ENCODE measurements around the gene PDE4B. TPM values are rescaled to one million over a fixed set of nuclear protein-coding genes. Genes with fewer than 3 reads are reported as not detected.

Gene PDE4B
- total RNA-seq, 1 donor from 2014 or later = 1.6 TPM

DNA sequence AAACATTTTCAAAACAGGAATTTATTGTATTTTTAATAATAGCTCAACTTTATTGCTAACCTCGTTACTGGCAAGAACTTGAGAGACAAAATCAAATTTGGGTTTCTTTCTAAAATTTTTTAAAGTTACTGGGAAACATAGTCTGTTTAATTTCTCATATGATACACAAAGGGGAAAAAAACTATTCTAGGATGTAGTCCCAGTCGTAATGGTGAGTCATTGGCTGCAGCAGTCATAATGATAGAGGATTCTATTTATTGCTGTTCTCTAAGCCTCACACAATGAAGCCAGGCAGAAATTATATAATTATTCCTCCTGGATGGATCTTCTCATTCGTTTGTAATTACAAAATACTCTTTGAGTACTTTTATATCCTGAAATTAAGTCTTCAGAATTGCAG, 414.8 kb downstream of the PDE4B start:
- no peak for ATAC-seq

DNA sequence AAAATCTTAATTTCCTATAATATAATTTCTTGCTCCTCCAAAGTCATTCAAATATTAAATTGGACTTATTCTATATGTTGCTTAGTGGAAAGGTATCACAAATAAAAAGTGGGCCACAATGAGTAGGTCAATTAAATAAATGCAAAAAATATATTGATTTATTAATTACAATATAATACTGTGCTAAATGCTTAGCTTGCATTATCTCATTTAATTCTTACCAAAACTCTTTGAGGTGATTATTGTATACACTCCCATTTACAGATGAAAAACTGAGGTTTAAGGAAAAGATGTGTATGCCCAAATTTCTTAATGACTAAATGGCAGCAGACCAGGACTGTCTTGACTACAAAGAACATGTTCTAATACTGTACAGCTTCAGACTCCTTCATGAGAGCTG, 415.9 kb downstream of the PDE4B start:
- ATAC-seq = no peak

DNA sequence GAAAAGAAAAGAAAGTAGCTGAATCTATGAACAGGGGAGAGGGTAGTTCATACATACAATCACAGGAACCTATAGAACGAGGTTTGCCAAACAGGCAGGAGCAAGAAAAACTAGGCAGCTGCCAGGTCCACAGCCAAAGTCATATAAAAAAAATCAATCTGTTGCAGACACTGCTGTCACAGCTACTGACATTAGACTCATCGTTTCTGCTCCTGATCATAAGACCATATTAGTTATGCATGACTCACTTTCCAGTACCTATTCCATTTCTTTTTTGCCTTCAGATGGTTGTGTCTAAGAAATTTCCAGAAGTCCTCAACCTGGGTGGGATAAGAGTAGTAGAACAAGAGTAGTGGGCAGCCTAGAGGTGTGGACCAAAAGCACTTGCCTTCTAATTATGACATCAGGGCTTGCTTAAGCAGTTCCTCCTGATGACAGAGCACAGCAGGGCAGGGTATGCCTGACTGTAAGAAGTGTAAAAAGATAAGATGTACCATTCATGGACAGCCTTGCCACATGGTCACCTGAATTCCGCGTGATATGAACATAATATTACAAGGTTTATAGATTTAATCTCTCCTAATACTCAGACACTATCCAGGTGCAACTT, 418.0 kb downstream of the PDE4B start:
- no peak for ATAC-seq

DNA sequence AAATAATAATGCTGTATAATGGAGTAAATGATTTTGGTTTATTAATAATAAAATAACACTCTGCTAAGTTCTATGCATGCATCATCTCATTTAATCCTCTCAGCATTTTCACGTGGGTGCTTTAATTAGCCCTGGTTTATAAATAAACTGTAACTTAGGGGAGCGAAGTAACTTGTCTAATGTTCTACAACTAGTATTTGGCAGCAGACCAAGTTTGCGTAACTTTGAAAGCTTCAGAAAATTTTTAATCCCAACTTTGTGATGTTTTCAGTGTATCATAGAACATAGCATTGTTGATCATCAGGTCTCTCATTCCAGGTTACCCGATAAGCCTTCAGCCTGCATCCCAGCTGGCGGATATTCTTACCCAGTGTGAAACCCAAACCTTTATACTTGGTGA, 418.8 kb downstream of the PDE4B start:
- no peak for ATAC-seq

DNA sequence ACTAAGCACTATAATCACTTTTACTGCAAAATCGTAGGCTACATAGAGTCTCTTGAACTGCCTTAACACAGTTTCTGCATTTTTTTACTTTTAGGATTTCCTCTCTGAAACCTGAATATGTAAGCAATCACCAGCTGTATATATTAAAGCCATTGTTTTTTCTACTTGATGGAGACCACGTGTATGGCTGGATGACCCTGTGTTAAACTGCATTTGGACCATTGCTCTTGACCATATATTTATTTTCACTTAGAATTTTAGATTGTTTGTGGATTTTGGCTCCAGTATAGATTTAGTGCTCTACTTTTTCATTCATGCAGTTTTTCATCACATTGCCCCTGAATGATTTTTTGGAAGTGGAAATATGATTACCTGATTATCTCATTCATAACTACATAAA, 420.8 kb downstream of the PDE4B start:
- no peak for ATAC-seq

DNA sequence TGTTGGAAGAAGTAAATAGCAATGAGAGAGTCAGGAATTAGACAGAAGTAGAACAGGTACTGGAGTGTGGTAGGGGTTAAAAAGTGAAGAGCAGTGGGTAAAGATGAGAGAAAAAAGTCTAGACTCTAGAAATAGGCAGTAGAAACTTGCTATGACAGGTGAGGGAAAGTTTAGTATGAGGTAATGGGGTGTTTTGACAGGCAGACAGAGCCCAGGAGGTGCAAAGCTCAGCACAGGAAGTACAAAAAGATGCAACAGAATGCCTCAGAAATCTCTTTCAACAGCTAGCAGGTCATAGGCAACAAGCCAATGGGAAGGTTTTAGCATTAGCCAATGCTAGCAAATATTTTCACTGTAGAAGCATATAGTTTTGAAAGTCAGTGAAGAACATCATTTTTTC, 422.2 kb downstream of the PDE4B start:
- ATAC-seq = no peak

DNA sequence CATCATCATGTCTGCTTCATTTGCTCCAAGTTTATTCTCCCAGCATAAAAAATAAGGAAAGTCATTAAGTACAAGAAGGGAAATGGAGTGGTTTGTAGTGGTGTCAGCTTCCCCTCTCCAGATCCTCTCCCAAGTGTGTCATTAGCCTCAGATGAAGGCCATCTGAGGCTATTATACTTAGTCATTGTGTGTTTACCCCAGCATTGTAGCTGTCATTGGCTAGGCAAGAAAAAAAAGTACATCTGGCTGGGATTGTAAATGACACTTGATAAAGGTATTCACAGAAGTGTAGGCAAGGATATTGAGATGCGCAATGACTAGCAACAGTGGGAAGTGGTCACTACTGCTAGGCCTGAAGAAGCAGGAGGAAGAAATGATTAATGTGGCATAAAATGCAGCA, 424.3 kb downstream of the PDE4B start:
- no peak for ATAC-seq

DNA sequence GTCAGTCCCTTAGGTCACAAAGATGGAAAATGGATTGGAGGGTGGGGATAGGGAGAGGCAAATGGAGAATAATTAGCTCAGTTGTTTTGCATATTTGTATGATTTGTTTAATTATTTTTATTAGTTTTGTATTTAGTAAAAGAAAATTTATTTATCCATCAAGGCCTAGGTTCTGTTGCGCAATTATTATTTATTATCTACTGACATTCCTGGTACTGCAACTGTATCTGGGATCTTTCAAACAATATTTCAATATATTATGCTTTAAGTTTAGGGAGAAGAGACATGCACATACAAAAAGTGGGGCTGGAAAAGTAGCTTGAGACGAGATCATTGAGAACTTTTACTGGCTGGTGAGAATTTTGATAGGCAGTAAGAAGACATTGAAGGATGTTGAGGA, 424.9 kb downstream of the PDE4B start:
- ATAC-seq = no peak

DNA sequence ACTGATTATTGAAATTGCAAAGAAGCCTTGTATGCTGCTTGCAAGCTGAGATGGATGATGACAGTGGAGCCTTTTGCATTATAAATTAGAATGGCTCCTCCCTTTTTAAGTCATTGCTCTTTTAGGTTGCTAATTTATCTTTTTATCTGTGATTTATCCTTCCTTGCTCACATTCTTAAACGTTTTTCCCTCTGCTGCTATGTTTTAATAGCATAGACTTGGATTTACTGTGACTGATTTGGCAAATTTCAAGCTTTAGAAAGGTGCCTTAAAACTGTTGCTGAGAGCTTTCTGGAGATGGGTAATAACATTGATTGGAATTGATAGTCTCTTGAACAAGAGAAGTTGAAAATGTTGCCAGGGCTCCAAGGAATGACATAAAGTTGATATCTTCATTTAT, 427.8 kb downstream of the PDE4B start:
- ATAC-seq = no peak

DNA sequence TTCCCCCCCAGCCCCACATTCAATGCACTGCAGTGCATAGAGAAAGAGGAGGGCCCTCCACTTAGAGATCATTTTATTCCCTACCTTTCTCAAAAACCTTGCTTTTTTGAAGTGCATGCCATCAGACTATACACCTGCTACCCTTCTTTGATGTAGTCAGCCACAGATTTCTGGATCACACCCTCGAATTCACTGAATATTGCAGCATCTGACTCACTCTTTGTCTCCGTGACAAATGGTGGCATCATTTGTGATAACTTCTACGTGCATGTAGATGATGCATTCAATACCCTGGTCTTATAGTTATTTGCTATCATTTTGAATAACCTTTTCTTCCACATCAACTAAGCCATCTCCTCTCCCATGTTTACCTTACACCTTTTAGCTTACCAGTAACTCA, 431.0 kb downstream of the PDE4B start:
- no peak for ATAC-seq

DNA sequence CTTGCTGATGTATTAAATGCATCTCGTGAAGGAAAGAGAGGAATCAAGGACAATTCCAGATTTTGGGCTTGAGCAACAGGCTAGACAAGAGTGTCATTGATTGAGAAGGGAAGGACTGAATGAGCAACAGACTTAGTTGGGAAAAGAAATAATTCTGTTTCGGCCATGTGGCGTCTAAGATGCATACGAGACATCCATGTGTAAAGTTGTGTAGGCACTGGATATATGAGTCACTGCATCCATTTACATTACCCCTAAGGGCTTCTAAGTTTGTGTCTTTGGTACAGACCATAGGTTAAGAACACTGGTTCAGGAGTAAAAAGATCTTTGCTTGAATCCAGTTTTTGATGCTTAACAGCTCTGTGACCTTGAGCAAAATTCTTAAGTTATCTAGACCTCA, 434.3 kb downstream of the PDE4B start:
- ATAC-seq = no peak

DNA sequence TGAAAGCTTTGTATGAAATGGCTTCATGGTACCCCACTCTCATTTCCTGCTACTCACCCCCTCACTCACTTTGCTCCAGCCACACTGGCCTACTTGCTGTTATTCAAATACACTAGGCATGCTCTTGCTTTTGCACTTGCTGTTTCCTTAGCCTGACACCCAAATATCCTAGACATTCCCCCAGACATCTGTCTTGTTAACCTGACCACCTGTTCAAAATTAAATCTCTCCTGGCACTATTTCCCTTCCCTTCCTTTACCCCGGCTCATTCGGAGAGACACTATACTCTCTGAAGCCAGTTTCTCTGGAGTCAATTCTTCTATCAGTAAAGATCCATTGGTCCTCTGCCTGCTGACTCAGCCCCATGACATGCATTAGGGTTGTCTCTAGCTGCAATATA, 435.3 kb downstream of the PDE4B start:
- no peak for ATAC-seq

DNA sequence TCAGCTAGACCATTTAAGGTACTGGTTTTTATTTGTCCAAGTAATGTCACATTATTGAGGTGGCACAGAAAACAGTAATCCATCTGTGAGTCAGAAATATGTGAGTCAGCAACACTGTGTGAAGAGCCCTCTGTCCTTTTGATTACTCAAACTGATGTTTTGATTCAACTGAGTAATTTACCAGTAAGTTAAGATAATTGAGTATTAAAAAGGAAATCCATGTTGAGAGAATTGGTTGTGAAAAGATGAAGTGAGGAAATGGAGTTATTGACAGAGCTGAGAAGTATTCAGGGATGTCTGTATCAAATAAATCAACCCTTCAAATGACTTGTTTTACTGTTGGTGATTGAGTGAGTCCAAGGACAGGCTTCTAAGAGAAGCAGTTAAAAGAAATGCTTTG, 438.5 kb downstream of the PDE4B start:
- ATAC-seq = peak; percentile 80

DNA sequence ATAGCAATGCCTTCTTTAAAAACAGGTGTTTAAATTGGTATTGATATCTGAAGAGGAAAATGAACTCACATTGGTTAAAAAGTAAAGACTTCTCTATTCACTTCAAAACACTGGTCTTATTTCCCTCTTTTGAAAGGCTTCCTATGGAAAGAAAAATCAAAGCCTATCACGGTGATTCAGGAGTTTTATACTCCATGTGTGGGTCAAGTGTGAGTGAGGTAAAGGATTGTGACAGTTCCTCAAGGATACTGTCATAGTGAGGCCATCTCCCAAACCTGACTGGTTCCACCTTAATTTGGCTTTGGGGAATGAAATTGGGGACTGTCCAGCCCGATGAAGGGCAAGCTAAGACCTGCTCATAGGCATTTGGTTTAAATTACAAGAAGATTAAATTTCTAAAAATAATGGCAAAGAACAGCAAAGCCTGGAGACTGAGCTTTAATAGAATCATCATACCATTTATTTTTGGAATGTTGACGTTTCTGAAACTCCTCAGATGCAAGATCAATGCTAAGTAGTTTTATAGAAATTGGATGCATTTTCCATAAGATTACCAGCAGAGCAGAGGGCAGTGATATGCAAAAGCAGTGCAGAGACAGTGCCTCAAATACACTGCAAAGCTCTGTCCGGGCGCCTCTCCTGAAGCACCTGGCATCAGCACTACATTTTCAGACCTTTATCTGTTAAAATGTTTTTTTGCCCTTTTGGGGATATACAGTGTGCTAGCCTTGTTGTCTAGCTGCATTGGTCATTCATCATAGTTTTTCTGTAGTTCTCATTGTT, 439.2 kb downstream of the PDE4B start:
- no peak for ATAC-seq

DNA sequence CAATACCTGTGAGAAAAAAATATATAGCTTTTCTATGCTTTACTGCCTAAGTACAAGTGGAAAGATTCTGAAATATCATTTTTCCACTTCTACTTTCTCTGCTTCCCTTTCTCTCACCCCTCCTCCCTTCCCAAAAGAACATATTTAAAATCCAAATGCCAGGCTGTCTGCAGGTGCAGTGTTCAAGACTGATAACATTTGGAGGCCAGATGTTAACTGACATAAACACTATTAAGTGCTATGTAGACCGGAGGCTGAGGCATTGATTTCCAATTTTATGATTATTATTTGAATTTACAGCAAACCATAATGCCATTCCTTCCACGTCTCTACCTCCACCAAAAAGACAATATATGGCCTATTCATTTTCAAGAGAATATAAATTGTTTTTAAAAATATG, 444.3 kb downstream of the PDE4B start:
- ATAC-seq = no peak

DNA sequence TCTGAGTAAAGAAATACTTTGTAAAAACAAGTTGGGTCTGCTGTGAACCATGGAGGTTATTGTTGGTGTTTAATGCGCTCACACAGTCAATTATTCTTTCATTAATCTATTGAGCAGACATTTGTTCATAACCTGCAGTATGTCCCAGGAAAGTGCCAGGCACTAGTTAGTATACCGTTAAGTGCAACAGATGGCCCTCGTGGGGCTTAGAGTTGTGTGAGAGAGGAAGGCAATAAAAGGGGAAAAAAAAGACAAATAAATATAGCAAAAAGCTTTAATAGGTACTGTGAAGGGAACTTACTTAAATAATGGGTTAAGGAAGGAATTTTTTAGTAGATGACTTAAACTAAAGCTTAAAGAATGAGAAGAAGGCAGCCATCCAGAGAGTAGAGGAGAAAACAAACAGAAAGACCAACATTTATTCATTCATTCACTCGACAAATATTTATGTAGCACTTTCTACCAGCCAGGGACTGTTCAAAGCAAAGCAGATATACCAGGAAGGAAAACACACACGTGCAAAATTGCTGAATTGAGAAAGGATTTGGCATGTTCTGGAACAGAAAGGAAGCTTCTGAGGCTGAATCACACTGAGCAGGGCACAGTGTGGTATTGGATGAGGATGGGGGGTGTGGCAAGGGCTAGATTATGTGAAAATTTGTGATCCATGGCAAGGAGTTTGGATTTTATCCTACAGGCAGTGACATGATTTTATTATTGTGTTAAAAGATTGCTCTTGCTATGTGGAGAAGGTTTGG, 445.2 kb downstream of the PDE4B start:
- ATAC-seq = peak; percentile 59

DNA sequence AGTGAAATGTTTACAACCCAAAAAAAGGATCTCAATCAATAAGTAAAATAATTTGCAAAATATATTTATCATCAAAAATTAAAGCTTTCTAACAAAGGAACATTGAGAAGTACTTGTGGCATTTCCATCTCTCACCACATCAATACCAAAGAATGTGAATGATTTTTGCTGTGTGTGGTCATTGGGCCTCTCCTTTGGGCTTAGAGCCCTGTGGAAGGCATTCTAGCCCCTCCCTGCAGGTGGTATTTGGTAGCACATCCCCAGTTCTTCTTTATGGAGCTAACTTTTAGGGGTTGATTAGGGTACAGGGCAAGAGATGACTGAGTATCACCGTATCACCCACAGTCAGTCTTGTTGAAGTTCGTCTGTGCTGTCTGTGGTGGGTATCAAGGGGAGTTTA, 447.1 kb downstream of the PDE4B start:
- no peak for ATAC-seq

DNA sequence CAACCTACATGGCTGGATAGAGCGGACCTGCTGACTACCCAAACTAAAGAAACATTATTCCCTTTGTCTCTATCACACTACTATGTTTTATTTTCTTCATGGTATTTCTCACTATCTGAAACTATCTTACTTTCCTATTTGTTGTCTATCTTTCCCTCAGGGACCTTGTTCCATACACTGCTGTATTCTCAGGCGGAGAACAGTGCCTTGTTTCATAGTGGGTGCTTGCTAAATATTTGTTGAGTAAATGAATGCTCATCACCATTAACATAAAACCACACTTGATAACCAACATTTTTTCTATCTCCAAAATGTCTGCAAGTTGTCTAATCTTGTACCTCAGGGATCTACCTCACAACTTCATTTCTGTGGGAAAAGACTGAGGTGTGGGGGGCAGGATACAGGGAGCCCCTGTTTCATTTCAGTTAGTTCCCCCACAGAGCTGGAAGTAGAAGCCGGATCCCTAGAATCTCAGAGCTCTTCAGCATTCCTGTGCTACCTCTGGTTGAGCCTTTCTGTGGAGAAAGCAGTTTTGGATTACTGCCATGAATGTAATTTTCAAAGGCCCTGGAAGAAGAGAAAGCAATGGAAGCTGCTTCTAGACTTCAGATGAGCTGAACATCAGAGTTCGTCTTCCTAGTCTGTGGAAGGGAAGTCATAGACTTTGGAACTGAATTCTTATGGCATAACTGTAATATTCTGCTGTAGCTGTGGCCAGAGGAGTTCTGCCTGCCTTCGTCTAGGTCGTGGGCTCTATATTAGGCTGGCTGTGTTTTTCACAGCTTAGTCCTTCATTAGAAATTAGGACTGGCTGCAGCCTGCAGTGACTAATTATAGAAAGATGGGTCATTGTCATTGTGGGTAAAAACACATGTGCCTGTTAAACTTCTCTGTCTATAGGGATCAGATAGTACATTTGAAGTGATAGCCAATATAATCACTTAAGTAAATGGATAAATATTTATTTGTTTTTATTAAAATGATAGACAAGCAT, 448.1 kb downstream of the PDE4B start:
- ATAC-seq = no peak

DNA sequence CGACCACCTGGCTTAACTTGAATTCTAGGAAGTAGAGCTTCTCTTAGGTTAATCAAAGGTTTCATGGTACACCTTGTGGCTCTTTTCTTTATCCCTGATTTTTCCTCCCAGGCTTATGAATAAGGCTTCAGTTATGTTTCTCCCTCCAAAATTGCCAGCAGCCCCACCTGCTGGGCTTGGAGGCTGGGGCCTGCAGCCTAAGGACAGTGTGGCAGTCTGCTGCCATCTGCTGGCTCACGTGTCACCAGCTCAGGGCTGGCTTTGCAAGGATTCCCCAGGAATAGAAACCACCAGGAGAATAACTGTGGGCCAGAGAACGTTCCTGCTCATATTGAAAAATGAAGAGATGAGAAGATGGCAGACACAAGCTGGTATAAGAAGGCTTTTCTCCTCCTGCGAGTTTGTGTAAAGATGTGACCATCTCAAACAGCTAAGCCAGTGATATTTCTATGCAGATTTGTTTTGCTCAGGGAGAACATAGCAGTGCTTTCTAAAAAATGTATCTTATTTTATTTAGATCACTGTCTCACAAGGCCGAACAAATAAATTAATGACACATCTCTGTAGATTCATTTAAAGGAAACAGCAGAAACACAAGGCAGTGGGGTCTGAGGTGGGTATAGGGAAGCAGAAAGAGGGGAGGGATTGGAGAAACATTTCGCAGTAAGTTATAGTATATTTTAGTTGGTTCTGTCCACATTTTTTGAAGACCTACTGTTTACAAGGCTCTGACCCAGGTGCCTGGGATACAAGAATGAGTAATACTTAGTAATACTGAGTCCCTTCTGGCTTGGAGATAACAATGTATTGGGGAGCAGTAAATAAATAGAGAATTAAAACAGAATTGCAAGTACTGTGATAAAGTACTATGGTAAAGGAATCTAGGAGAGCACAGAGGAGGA, 450.2 kb downstream of the PDE4B start:
- peak; percentile 96 for ATAC-seq

DNA sequence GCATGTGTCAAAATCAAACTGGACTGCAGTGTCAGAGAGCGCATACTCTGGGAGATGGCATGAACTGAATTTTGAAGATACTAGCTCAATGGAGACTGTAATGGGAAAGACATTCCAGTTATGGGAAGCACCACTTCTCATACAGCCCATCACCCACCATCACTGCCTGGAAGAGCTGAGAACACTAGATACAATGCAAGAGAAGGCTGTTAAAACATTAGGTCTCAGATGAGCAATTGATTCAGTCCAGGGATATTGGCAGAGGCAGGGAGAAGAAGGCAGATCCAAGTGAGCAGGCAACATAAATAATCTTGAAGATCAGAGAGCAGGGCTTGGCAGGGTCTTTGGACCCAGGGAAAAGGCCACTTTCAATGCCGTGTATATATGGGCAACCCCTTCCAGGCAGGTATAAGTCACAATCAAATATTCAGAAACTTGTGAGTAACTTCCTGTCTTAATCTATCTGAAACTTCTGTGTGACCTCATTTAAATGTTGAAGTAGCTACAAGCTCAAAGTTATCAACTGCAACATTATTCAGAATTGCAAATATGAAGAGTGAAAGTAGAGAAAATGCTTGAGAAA, 450.9 kb downstream of the PDE4B start:
- no peak for ATAC-seq

DNA sequence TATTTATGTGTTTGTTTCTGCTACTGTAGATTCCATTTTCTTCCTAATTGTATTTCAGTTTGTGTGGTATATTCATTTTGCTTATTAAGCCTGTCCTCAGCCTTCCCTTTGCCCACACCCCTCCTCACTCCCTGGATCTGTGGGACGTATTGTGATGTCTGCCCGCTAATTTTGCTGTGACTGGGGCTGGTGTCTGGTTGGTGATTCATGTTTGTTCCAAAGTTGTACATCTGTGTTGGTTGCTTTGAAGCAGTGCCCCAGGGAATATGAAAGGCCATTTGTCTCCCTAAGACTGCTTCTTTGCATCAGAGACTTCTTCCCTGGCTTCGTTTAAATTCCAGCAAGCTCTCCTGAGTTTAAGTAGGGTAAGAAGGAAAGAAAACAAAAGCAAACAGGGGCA, 451.7 kb downstream of the PDE4B start:
- no peak for ATAC-seq
